Neural cell (in vitro differentiated cells): ENCODE data around the gene ARHGAP4. TPM values are rescaled to one million over a fixed set of nuclear protein-coding genes. Genes with fewer than 3 reads are reported as not detected.

ENCODE experiments used
- H2AFZ ChIP-seq: fragments of 200-600, 300-800 bp; sonication (generic), shearing (Covaris generic); 2 replicates; pipeline ENCODE4 v1.6.0; 2014; ENCODE audit warnings: low read depth, mild to moderate bottlenecking, antibody characterized with exemption, low read length, moderate library complexity
- H3F3A ChIP-seq: fragments of 200-600 bp; shearing (Covaris generic); 2 replicates; pipeline ENCODE4 v1.6.1; 2016; ENCODE audit warnings: mild to moderate bottlenecking, moderate library complexity, mixed read lengths, antibody characterized with exemption, low read length; ENCODE audit not compliant: insufficient read depth, poor library complexity, severe bottlenecking
- H3K27ac ChIP-seq: fragments of 200-600, 300-800 bp; sonication (generic), shearing (Covaris generic); 2 replicates; pipeline ENCODE4 v1.5.1; 2014; ENCODE audit warnings: mild to moderate bottlenecking, low read length, moderate library complexity
- H3K27me3 ChIP-seq: fragments of 300-800, 200-600 bp; sonication (generic), shearing (Covaris generic); 2 replicates; pipeline ENCODE4 v1.6.0; 2014; ENCODE audit warnings: mild to moderate bottlenecking, low read depth, low read length, moderate library complexity; ENCODE audit not compliant: insufficient read depth
- H3K36me3 ChIP-seq: fragments of 300-800, 200-600 bp; sonication (generic), shearing (Covaris generic); 2 replicates; pipeline ENCODE4 v1.5.1; 2014; ENCODE audit warnings: mild to moderate bottlenecking, antibody characterized with exemption, low read length, moderate library complexity; ENCODE audit not compliant: insufficient read depth
- H3K4me2 ChIP-seq: fragments of 300-800, 200-600 bp; sonication (generic), shearing (Covaris generic); 2 replicates; pipeline ENCODE4 v1.6.0; 2014; ENCODE audit warnings: mild to moderate bottlenecking, low read length
- H3K4me3 ChIP-seq: fragments of 300-800, 200-600 bp; sonication (generic), shearing (Covaris generic); 2 replicates; pipeline ENCODE4 v1.5.1; 2014; ENCODE audit warnings: mild to moderate bottlenecking, low read length, moderate library complexity
- H3K79me2 ChIP-seq: fragments of 200-600 bp; shearing (Covaris generic); replicated peaks from 2 replicates; pipeline ENCODE4 v1.6.0; 2014; ENCODE audit warnings: mild to moderate bottlenecking, low read length, moderate library complexity; ENCODE audit not compliant: insufficient read depth
- H3K9ac ChIP-seq: fragments of 300-800, 200-600 bp; sonication (generic), shearing (Covaris generic); 2 replicates; pipeline ENCODE4 v1.6.1; 2016; ENCODE audit warnings: mild to moderate bottlenecking, low read length, mixed read lengths
- H3K9me2 ChIP-seq: fragments of 200-600 bp; shearing (Covaris generic); 2 replicates; pipeline ENCODE4 v1.6.1; 2016; ENCODE audit warnings: mild to moderate bottlenecking, low read length, mixed read lengths; ENCODE audit not compliant: insufficient read depth
- H3K9me3 ChIP-seq: fragments of 200-600, 300-800 bp; sonication (generic), shearing (Covaris generic); 2 replicates; pipeline ENCODE4 v1.6.1; 2016; ENCODE audit warnings: mild to moderate bottlenecking, mixed run types, low read length, moderate library complexity, mixed read lengths
- H4K20me1 ChIP-seq: fragments of 200-600 bp; shearing (Covaris generic); 2 replicates; pipeline ENCODE4 v1.6.1; 2016; ENCODE audit warnings: mild to moderate bottlenecking, mixed run types; ENCODE audit not compliant: insufficient read depth
- CTCF ChIP-seq: fragments of 450-650 bp; IDR thresholded peaks from 2 replicates; pipeline ENCODE4 v1.5.1; 2014; ENCODE audit warnings: antibody characterized with exemption, mild to moderate bottlenecking, moderate library complexity; ENCODE audit not compliant: poor library complexity, severe bottlenecking
- EP300 ChIP-seq: fragments of 450-650 bp; conservative IDR thresholded peaks from 2 replicates; pipeline ENCODE4 v1.6.1; 2014; ENCODE audit warnings: antibody characterized with exemption, mild to moderate bottlenecking, moderate library complexity; ENCODE audit not compliant: poor library complexity, severe bottlenecking
- EZH2 ChIP-seq: fragments of 200-600, 300-800 bp; shearing (Covaris generic), sonication (generic); IDR thresholded peaks from 2 replicates; pipeline ENCODE4 v1.6.1; 2014; ENCODE audit warnings: antibody characterized with exemption, low read length, borderline replicate concordance, mild to moderate bottlenecking; ENCODE audit not compliant: insufficient read depth, poor library complexity, severe bottlenecking
- MXI1 ChIP-seq: fragments of 450-650 bp; conservative IDR thresholded peaks from 2 replicates; pipeline ENCODE4 v1.6.1; 2014; ENCODE audit warnings: antibody characterized with exemption, mild to moderate bottlenecking; ENCODE audit not compliant: poor library complexity, severe bottlenecking
- POLR2AphosphoS5 ChIP-seq: IDR thresholded peaks from 2 replicates; pipeline ENCODE4 v1.6.1; 2012
- RAD21 ChIP-seq: fragments of 450-650 bp; conservative IDR thresholded peaks from 2 replicates; pipeline ENCODE4 v1.6.1; 2014; ENCODE audit warnings: antibody characterized with exemption, mild to moderate bottlenecking, moderate library complexity
- REST ChIP-seq: IDR thresholded peaks from 2 replicates; pipeline ENCODE4 v1.6.1; 2012; ENCODE audit warnings: borderline replicate concordance
- SMC3 ChIP-seq: fragments of 450-650 bp; conservative IDR thresholded peaks from 2 replicates; pipeline ENCODE4 v1.6.1; 2014; ENCODE audit warnings: antibody characterized with exemption, mild to moderate bottlenecking, moderate library complexity; ENCODE audit not compliant: poor library complexity
- TAF1 ChIP-seq: IDR thresholded peaks from 2 replicates; pipeline ENCODE4 v1.6.1; 2012; ENCODE audit warnings: low read depth
- polyA plus RNA-seq: library from polyadenylated mRNA; depleted of rRNA; stranded (reverse); fragments of >200 nt; gene quantifications from 2 replicates; pipeline ENCODE4 v1.2.3, GENCODE V29; 2014

The ARHGAP4 gene
- polyA plus RNA-seq, 1 donor from 2014 or later: 11.2 TPM

GRCh38 chrX:153885968-153886903 lies 39.8 kb downstream of the ARHGAP4 start, which contains the start of gene L1CAM:
Gene L1CAM (minus strand): TSS chrX:153886173. CDS start chrX:153875836, 10,337 bp downstream.
- TF ChIP-seq EP300: no peak
- TF ChIP-seq POLR2AphosphoS5: peak; percentile 79
- H3K4me2 ChIP-seq: peak within 1 kb of the TSS; percentile 65
- no peaks in the 10 kb centered on the region for H4K20me1 ChIP-seq
- H3K79me2 ChIP-seq: peaks cover 44% of the 10 kb centered on the region
- peak within 1 kb of the TSS; percentile 86 for H3K4me3 ChIP-seq
- no peaks in the 10 kb centered on the region for H3F3A ChIP-seq
- H3K27ac ChIP-seq: peak within 1 kb of the TSS; percentile 95
- no peaks in the 10 kb centered on the region for H3K9me2 ChIP-seq
- H3K36me3 ChIP-seq: no peaks in the 10 kb centered on the region
- H3K9me3 ChIP-seq: no peaks in the 10 kb centered on the region
- no peak within 1 kb of the TSS for H2AFZ ChIP-seq
- H3K9ac ChIP-seq: peak within 1 kb of the TSS; percentile 90
- H3K27me3 ChIP-seq: no peaks in the 10 kb centered on the region

GRCh38 chrX:153885208-153885787 lies 40.8 kb downstream of the ARHGAP4 start:
- Histone ChIP-seq H3K27ac (peak overlapping the region; percentile 95), H4K20me1 (no peaks in the 10 kb centered on the region), H3K4me2 (peak overlapping the region; percentile 65), H2AFZ (no peak overlapping the region), H3K4me3 (peak overlapping the region; percentile 86), H3K27me3 (no peaks in the 10 kb centered on the region), H3K79me2 (peaks cover 52% of the 10 kb centered on the region), H3K36me3 (no peaks in the 10 kb centered on the region), H3K9ac (peak overlapping the region; percentile 90), H3K9me3 (no peaks in the 10 kb centered on the region), H3F3A (no peaks in the 10 kb centered on the region), H3K9me2 (no peaks in the 10 kb centered on the region)
- no peak for TF ChIP-seq TAF1
- no peak for TF ChIP-seq RAD21
- no peak for TF ChIP-seq MXI1
- TF ChIP-seq POLR2AphosphoS5: no peak
- TF ChIP-seq EP300: no peak
- TF ChIP-seq EZH2: no peak
- no peak for TF ChIP-seq REST

- no peaks in the 10 kb centered on the region for H3K9me2 ChIP-seq
- peak overlapping the region; percentile 65 for H3K4me2 ChIP-seq
- H3K79me2 ChIP-seq: peaks cover 54% of the 10 kb centered on the region
- H3F3A ChIP-seq: no peaks in the 10 kb centered on the region
- no peak for TF ChIP-seq TAF1
- TF ChIP-seq CTCF: peak; percentile 63
- TF ChIP-seq RAD21: peak; percentile 68
- TF ChIP-seq EP300: no peak
- TF ChIP-seq EZH2: no peak
- TF ChIP-seq MXI1: peak; percentile 24
- TF ChIP-seq SMC3: peak; percentile 62
- no peak for TF ChIP-seq REST
- no peak for TF ChIP-seq POLR2AphosphoS5
- H2AFZ ChIP-seq: no peak overlapping the region
- H3K9ac ChIP-seq: peak overlapping the region; percentile 90
- no peaks in the 10 kb centered on the region for H3K27me3 ChIP-seq
- peak overlapping the region; percentile 86 for H3K4me3 ChIP-seq
- H4K20me1 ChIP-seq: no peaks in the 10 kb centered on the region
- H3K36me3 ChIP-seq: no peaks in the 10 kb centered on the region
- no peaks in the 10 kb centered on the region for H3K9me3 ChIP-seq
- H3K27ac ChIP-seq: peak overlapping the region; percentile 95
These were observed 41.5 kb downstream of the ARHGAP4 start for GRCh38 chrX:153884590-153884989.
